Activated CD4-positive, alpha-beta T cell treated with anti-CD3 and anti-CD28 coated beads, Interleukin-2, Interleukin-6, amounts not matched to agents 100 ng/mL and 50 ng/mL, durations not matched to agents 16 hours and 8 hours (primary cell): ENCODE results near the gene RHEX.

Source experiments
- DNase-seq: peaks from one replicate; pipeline ENCODE4 v3.0.0-alpha.2; 2020

Gene RHEX

GRCh38 chr1:206052919-206053610, at the start of gene RHEX:
RHEX (plus strand) TSS chr1:206053173; CDS start chr1:206097829, 44,656 bp downstream.
- DNase-seq: peak; percentile 74

- DNase-seq: no peak
Observed at GRCh38 chr1:206003854-206004800, 48.8 kb upstream of the RHEX start.

GRCh38 chr1:206004826-206005225, 48.1 kb upstream of the RHEX start:
- DNase-seq: no peak

GRCh38 chr1:206005234-206005633, 47.7 kb upstream of the RHEX start:
- no peak for DNase-seq

GRCh38 chr1:206005778-206006180, 47.2 kb upstream of the RHEX start:
- DNase-seq: no peak

- no peak for DNase-seq
Observed at GRCh38 chr1:206006946-206007345, 46.0 kb upstream of the RHEX start.

GRCh38 chr1:206010060-206010459, 42.9 kb upstream of the RHEX start:
- no peak for DNase-seq

- DNase-seq: no peak
Observed at GRCh38 chr1:206011057-206011456, 41.9 kb upstream of the RHEX start.

- peak; percentile 37 for DNase-seq
Observed at GRCh38 chr1:206012086-206012859, 40.7 kb upstream of the RHEX start.

- no peak for DNase-seq
Observed at GRCh38 chr1:206013026-206013795, 39.8 kb upstream of the RHEX start.

- DNase-seq: no peak
Observed at GRCh38 chr1:206014601-206015000, 38.4 kb upstream of the RHEX start.

GRCh38 chr1:206015071-206015470, 37.9 kb upstream of the RHEX start:
- no peak for DNase-seq

- DNase-seq: no peak
Observed at GRCh38 chr1:206020393-206021007, 32.5 kb upstream of the RHEX start.

- DNase-seq: no peak
Observed at GRCh38 chr1:206021008-206021625, 31.9 kb upstream of the RHEX start.

GRCh38 chr1:206021626-206022365, 31.2 kb upstream of the RHEX start:
- no peak for DNase-seq

- no peak for DNase-seq
Observed at GRCh38 chr1:206022766-206023165, 30.2 kb upstream of the RHEX start.

GRCh38 chr1:206023695-206024094, 29.3 kb upstream of the RHEX start, which contains the start of gene CTSE:
CTSE (minus strand) TSS chr1:206023895; CDS start chr1:206023791, 104 bp downstream.
- no peak for DNase-seq

GRCh38 chr1:206025283-206025820, 27.6 kb upstream of the RHEX start:
- no peak for DNase-seq

GRCh38 chr1:206029484-206029883, 23.5 kb upstream of the RHEX start:
- no peak for DNase-seq

GRCh38 chr1:206030191-206030590, 22.8 kb upstream of the RHEX start:
- DNase-seq: no peak
